H1 (cell line): ENCODE data around the gene GUCY1A1. TPM values are rescaled to one million over a fixed set of nuclear protein-coding genes. Genes with fewer than 3 reads are reported as not detected.

Experiments
- CTCF ChIA-PET: fragments of 300-600 bp; sonication (Branson Sonifier 250); formaldehyde crosslinking; loops from one replicate; lab custom pipeline; 2021; ENCODE audit not compliant: partially characterized antibody; lab: Charles Lee
- POLR2A ChIA-PET: fragments of 300-600 bp; sonication (Branson Sonifier 250); formaldehyde crosslinking; loops from one replicate; lab custom pipeline; 2021; ENCODE audit warnings: inconsistent platforms; ENCODE audit not compliant: partially characterized antibody; lab: Charles Lee
- DNase-seq, 2 experiments: peaks; one replicate each; pipeline versions ENCODE4 v3.0.0 to v3.0.0-alpha.2; 2010 to 2022; ENCODE audit warnings: low spot score in 2 of 2, low read depth in 1 of 2, mixed read lengths in 1 of 2
- FAIRE-seq: peaks from 2 replicates; lab custom pipeline; 2011; peaks lifted over from hg19 to GRCh38; lab: Jason Lieb, UNC
- H2AFZ ChIP-seq: 2 replicates; pipeline ENCODE4 v1.8.1; 2012; ENCODE audit warnings: low read length, inconsistent platforms
- H2AK5ac ChIP-seq: 2 replicates; pipeline ENCODE4 v1.6.1; 2013; ENCODE audit warnings: low read depth, low read length
- H2BK120ac ChIP-seq: replicated peaks from 2 replicates; pipeline ENCODE3; 2013; ENCODE audit warnings: low read depth, low read length, inconsistent platforms
- H2BK12ac ChIP-seq: 2 replicates; pipeline ENCODE4 v1.6.1; 2013; ENCODE audit warnings: low read depth, low read length
- H2BK15ac ChIP-seq: 2 replicates; pipeline ENCODE4 v1.6.1; 2013; ENCODE audit warnings: low read length
- H2BK20ac ChIP-seq: 2 replicates; pipeline ENCODE4 v1.6.1; 2013; ENCODE audit warnings: low read length
- H2BK5ac ChIP-seq: 2 replicates; pipeline ENCODE4 v1.6.1; 2013; ENCODE audit warnings: low read depth, low read length
- H3K14ac ChIP-seq: 2 replicates; pipeline ENCODE4 v1.6.1; 2013; ENCODE audit warnings: inconsistent platforms; ENCODE audit not compliant: insufficient read length
- H3K18ac ChIP-seq: 2 replicates; pipeline ENCODE4 v1.6.1; 2013; ENCODE audit warnings: low read length; ENCODE audit errors: extremely low read depth
- H3K23ac ChIP-seq: 2 replicates; pipeline ENCODE4 v1.6.1; 2013; ENCODE audit warnings: inconsistent platforms; ENCODE audit not compliant: insufficient read length
- H3K23me2 ChIP-seq: 2 replicates; pipeline ENCODE4 v1.6.1; 2013; ENCODE audit warnings: low read depth, low read length
- H3K27ac ChIP-seq: 2 replicates; pipeline ENCODE4 v1.6.1; 2011; ENCODE audit warnings: low read depth, low read length, inconsistent platforms
- H3K27me3 ChIP-seq, 4 experiments: replicated peaks in 1 of 4; 1 replicate in 1 of 4; 2 replicates in 3 of 4; pipeline versions ENCODE4 v1.6.1 to v1.8.1; 2011 to 2013; ENCODE audit warnings: low read length in 3 of 4, mild to moderate bottlenecking in 3 of 4, inconsistent platforms in 2 of 4, mixed read lengths in 2 of 4, moderate library complexity in 1 of 4; ENCODE audit not compliant: control insufficient read depth in 3 of 4, insufficient read depth in 3 of 4; ENCODE audit errors: extremely low read depth in 1 of 4
- H3K36me3 ChIP-seq, 4 experiments: 2 replicates each; pipeline versions ENCODE4 v1.6.1 to v1.8.1; 2011 to 2013; ENCODE audit warnings: mild to moderate bottlenecking in 4 of 4, low read length in 3 of 4, moderate library complexity in 2 of 4, control low read depth in 1 of 4, inconsistent platforms in 1 of 4; ENCODE audit not compliant: insufficient read depth in 4 of 4, control insufficient read depth in 2 of 4
- H3K4ac ChIP-seq: replicated peaks from 2 replicates; pipeline ENCODE3; 2013; ENCODE audit warnings: low read length, low read depth, mixed read lengths, inconsistent platforms; ENCODE audit not compliant: insufficient read length
- H3K4me1 ChIP-seq, 4 experiments: replicated peaks in 1 of 4; 1 replicate in 1 of 4; 2 replicates in 3 of 4; pipeline versions ENCODE4 v1.6.1 to v1.8.1; 2011 to 2013; ENCODE audit warnings: low read length in 3 of 4, inconsistent platforms in 2 of 4, mixed read lengths in 1 of 4; ENCODE audit not compliant: insufficient read depth in 4 of 4, control insufficient read depth in 3 of 4
- H3K4me2 ChIP-seq, 2 experiments: 2 replicates each; pipeline versions ENCODE4 v1.6.1 to v1.8.1; 2011 to 2013; ENCODE audit warnings: low read depth in 2 of 2, low read length in 2 of 2, control low read depth in 1 of 2, inconsistent platforms in 1 of 2, mild to moderate bottlenecking in 1 of 2; ENCODE audit not compliant: insufficient read depth in 1 of 2
- H3K4me3 ChIP-seq, 4 experiments: fragments of 200-600, 300-600 bp in 1 of 4; sonication (generic), shearing (Covaris generic), sonication (Bioruptor Twin) in 1 of 4; 2 replicates each; pipeline versions ENCODE4 v1.5.1 to v1.8.1; 2011 to 2016; ENCODE audit warnings: low read length in 4 of 4, low read depth in 3 of 4, control low read depth in 2 of 4, inconsistent platforms in 2 of 4, mild to moderate bottlenecking in 2 of 4, mixed read lengths in 1 of 4, moderate library complexity in 1 of 4; ENCODE audit not compliant: insufficient read depth in 2 of 4; ENCODE audit errors: extremely low read depth in 1 of 4
- H3K56ac ChIP-seq: replicated peaks from 2 replicates; pipeline ENCODE3; 2013; ENCODE audit warnings: low read depth, mild to moderate bottlenecking, mixed read lengths, low read length, inconsistent platforms; ENCODE audit not compliant: insufficient read length
- H3K79me1 ChIP-seq: 2 replicates; pipeline ENCODE4 v1.6.1; 2013; ENCODE audit warnings: low read depth, low read length, control low read depth
- H3K79me2 ChIP-seq, 2 experiments: 2 replicates each; pipeline versions ENCODE4 v1.6.1 to v1.8.1; 2012 to 2013; ENCODE audit warnings: low read length in 2 of 2, mild to moderate bottlenecking in 2 of 2, inconsistent platforms in 1 of 2; ENCODE audit not compliant: insufficient read depth in 2 of 2, control insufficient read depth in 1 of 2
- H3K9ac ChIP-seq, 4 experiments: replicated peaks in 1 of 4; 1 replicate in 1 of 4; 2 replicates in 3 of 4; pipeline versions ENCODE4 v1.6.1 to v1.8.1; 2011 to 2013; ENCODE audit warnings: low read depth in 3 of 4, low read length in 3 of 4, control low read depth in 2 of 4, mild to moderate bottlenecking in 2 of 4, moderate library complexity in 2 of 4, inconsistent platforms in 1 of 4; ENCODE audit errors: extremely low read depth in 1 of 4
- H3K9me3 ChIP-seq, 2 experiments: 2 replicates each; pipeline versions ENCODE4 v1.6.1 to v1.8.1; 2012 to 2013; ENCODE audit warnings: mild to moderate bottlenecking in 2 of 2, moderate library complexity in 2 of 2, control low read depth in 1 of 2, inconsistent platforms in 1 of 2, low read depth in 1 of 2, low read length in 1 of 2, mixed read lengths in 1 of 2; ENCODE audit not compliant: insufficient read depth in 2 of 2
- H4K20me1 ChIP-seq, 2 experiments: replicated peaks in 1 of 2; 2 replicates each; pipeline versions ENCODE3 to v1.8.1; 2011 to 2013; ENCODE audit warnings: inconsistent platforms in 2 of 2, low read length in 2 of 2, mild to moderate bottlenecking in 1 of 2; ENCODE audit not compliant: insufficient read depth in 2 of 2, control insufficient read depth in 1 of 2
- H4K5ac ChIP-seq: 2 replicates; pipeline ENCODE4 v1.6.1; 2013; ENCODE audit warnings: low read length, low read depth, mixed read lengths, inconsistent platforms; ENCODE audit not compliant: insufficient read length
- H4K8ac ChIP-seq: 2 replicates; pipeline ENCODE4 v1.8.0; 2013; ENCODE audit warnings: mild to moderate bottlenecking, moderate library complexity, low read length, inconsistent platforms; ENCODE audit not compliant: insufficient read depth; ENCODE audit errors: extremely low read depth
- H4K91ac ChIP-seq: replicated peaks from 2 replicates; pipeline ENCODE3; 2013; ENCODE audit warnings: low read length, mixed read lengths, inconsistent platforms; ENCODE audit not compliant: insufficient read length
- ATF2 ChIP-seq: IDR thresholded peaks from 2 replicates; pipeline ENCODE4 v1.6.1; 2012; ENCODE audit warnings: low read length, inconsistent platforms
- BRCA1 ChIP-seq: IDR thresholded peaks from 2 replicates; pipeline ENCODE4 v1.6.1; 2012; ENCODE audit warnings: low read depth, low read length, improper control_type of control experiment
- CBX5 ChIP-seq: fragments of 300-800, 300-1000 bp; sonication (generic); IDR thresholded peaks from 2 replicates; pipeline ENCODE4 v1.7.1; 2016; ENCODE audit warnings: antibody characterized with exemption, low read length, low read depth
- CREB1 ChIP-seq: IDR thresholded peaks from 2 replicates; pipeline ENCODE4 v1.6.1; 2012; ENCODE audit warnings: inconsistent platforms
- EZH2 ChIP-seq: fragments of 200-600 bp; sonication (generic); IDR thresholded peaks from 2 replicates; pipeline ENCODE4 v1.7.1; 2012; ENCODE audit warnings: low read depth, mild to moderate bottlenecking, moderate library complexity, low read length, inconsistent platforms; ENCODE audit not compliant: severe bottlenecking
- GTF2F1 ChIP-seq: IDR thresholded peaks from 2 replicates; pipeline ENCODE4 v1.6.1; 2012; ENCODE audit warnings: low read depth, low read length, improper control_type of control experiment, borderline replicate concordance
- KDM4A ChIP-seq: IDR thresholded peaks from one replicate; pipeline ENCODE4 v1.7.1; 2012; ENCODE audit warnings: low read depth, mild to moderate bottlenecking, moderate library complexity, low read length, inconsistent platforms; ENCODE audit not compliant: severe bottlenecking
- KDM5A ChIP-seq: fragments of 200-600 bp; IDR thresholded peaks from 2 replicates; pipeline ENCODE4 v1.7.1; 2012; ENCODE audit warnings: mild to moderate bottlenecking, low read length, inconsistent platforms, mixed read lengths
- NANOG ChIP-seq: IDR thresholded peaks from 2 replicates; pipeline ENCODE4 v1.6.1; 2011; ENCODE audit warnings: low read length, low read depth, mild to moderate bottlenecking, inconsistent platforms; ENCODE audit not compliant: insufficient read depth, poor library complexity, severe bottlenecking
- POU5F1 ChIP-seq: IDR thresholded peaks from 2 replicates; pipeline ENCODE4 v1.6.1; 2011; ENCODE audit warnings: low read depth, mild to moderate bottlenecking, low read length, moderate library complexity
- SP1 ChIP-seq: IDR thresholded peaks from 2 replicates; pipeline ENCODE4 v1.6.1; 2011; ENCODE audit warnings: low read depth, low read length
- SP2 ChIP-seq: IDR thresholded peaks from 2 replicates; pipeline ENCODE4 v1.6.1; 2012; ENCODE audit warnings: mild to moderate bottlenecking, low read length, inconsistent platforms
- SRF ChIP-seq: IDR thresholded peaks from 2 replicates; pipeline ENCODE4 v1.6.1; 2011; ENCODE audit warnings: mild to moderate bottlenecking, low read depth, low read length, moderate library complexity
- TAF7 ChIP-seq: optimal IDR thresholded peaks from 2 replicates; pipeline ENCODE3; 2011; ENCODE audit warnings: low read depth, mild to moderate bottlenecking, inconsistent platforms, low read length, moderate library complexity, borderline replicate concordance
- WGBS, 2 experiments: shearing (Covaris generic) in 1 of 2; methylation state at CpG; one replicate each; pipeline versions ENCODE4 v1.1.6 to v1.1.7; 2013 to 2015; ENCODE audit warnings: low lambda C conversion rate in 2 of 2, mixed read lengths in 2 of 2, inconsistent platforms in 1 of 2, low coverage in 1 of 2, missing lambda C conversion rate in 1 of 2; ENCODE audit not compliant: insufficient replicate concordance in 2 of 2, insufficient coverage in 1 of 2, insufficient read length in 1 of 2; ENCODE audit errors: extremely low coverage in 1 of 2, missing lambda C conversion rate in 1 of 2; 5-methylcytosine and 5-hydroxymethylcytosine counted together
- polyA plus RNA-seq, 7 experiments: library from polyadenylated mRNA; depleted of rRNA in 3 of 7; stranded (reverse) in 5 of 7; unstranded in 2 of 7; fragments of >200 nt in 5 of 7; fragments of 200-250 nt in 2 of 7; gene quantifications; 1 replicate in 5 of 7; 2 replicates in 1 of 7; 4 replicates in 1 of 7; pipeline versions ENCODE4 v1.2.1 to v1.2.3, GENCODE V29; 2011 to 2013; ENCODE audit warnings: missing spikeins in 2 of 7, mixed read lengths in 2 of 7
- total RNA-seq: library from RNA; stranded (reverse); fragmentation: NEBNext Ultra II Directional; extraction: Animal tissue kit (Norgen Biotek cat#: 25700); gene quantifications from 2 replicates; pipeline ENCODE4 v1.2.1, GENCODE V29; 2021

Gene GUCY1A1
- total and polyA plus RNA-seq, 2 of the 8 experiments (the other 6 are each of a cell fraction or from before 2014, with no cell fraction given), result not detected

DNA sequence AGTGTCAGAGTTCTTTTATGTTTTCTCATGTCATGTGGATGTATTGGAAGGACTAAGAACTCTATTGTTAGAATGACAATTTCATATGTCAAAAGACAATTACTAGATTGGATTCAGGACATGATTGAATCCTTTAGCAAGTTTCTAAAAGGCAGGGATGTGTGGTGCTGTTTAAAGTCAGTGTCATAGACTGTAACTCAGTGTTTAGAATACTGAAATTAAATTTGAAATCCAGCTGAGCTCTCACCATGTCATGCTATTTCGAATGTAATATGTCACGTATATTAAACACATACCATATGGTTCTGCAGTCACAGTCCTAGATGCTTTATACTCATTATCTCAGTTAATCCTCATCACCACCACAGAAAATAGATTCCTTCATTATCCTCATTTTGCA lies 100.0 kb downstream of the GUCY1A1 start:
- no peak overlapping the region for H3K4me3 ChIP-seq
- no peaks in the 10 kb centered on the region for H3K4me1 ChIP-seq
- no peak overlapping the region for H3K27ac ChIP-seq
- no peak overlapping the region for H2BK120ac ChIP-seq
- ChIA-PET POLR2A (no interaction called here), CTCF (no interaction called here)
- H2BK5ac ChIP-seq, result no peak overlapping the region
- H4K20me1 ChIP-seq, result no peaks in the 10 kb centered on the region
- no peaks in the 10 kb centered on the region for H3K23me2 ChIP-seq
- no peaks in the 10 kb centered on the region for H3K36me3 ChIP-seq
- no peak overlapping the region for H3K56ac ChIP-seq
- H4K91ac ChIP-seq, result no peak overlapping the region
- H3K27me3 ChIP-seq, result peaks cover 0 to 1% (median 0%) of the 10 kb centered on the region in 4 experiments; a peak in 1 of 7 replicates
- no peak overlapping the region for H3K14ac ChIP-seq
- no peak overlapping the region for H3K23ac ChIP-seq
- no peak overlapping the region for H3K18ac ChIP-seq
- no peak overlapping the region for H2AFZ ChIP-seq
- FAIRE-seq, result no peak
- no peak overlapping the region for H2AK5ac ChIP-seq
- no peak overlapping the region for H2BK15ac ChIP-seq
- H2BK20ac ChIP-seq, result no peak overlapping the region
- no peak overlapping the region for H3K4me2 ChIP-seq
- no peaks in the 10 kb centered on the region for H3K79me2 ChIP-seq
- no peak overlapping the region for H4K8ac ChIP-seq
- H2BK12ac ChIP-seq, result no peak overlapping the region
- H3K79me1 ChIP-seq, result no peaks in the 10 kb centered on the region
- H4K5ac ChIP-seq, result no peak overlapping the region
- no peak overlapping the region for H3K9ac ChIP-seq
- H3K9me3 ChIP-seq, result no peaks in the 10 kb centered on the region
- WGBS, 2 experiments, result 93% methylated on average over 2 of the region's 2 CpGs; no CpG with 5 or more reads in 1 of the 2 experiments
- DNase-seq, result no peak
- H3K4ac ChIP-seq, result no peak overlapping the region
- TF ChIP-seq GTF2F1 (no peak), TAF7 (no peak), SP1 (no peak), ATF2 (no peak), SP2 (no peak), SRF (no peak), POU5F1 (no peak), CBX5 (no peak), BRCA1 (no peak), NANOG (no peak), KDM5A (no peak), CREB1 (no peak), EZH2 (no peak), KDM4A (no peak)
